Transverse colon (tissue), 4 donors: ENCODE results near the gene OSM. TPM values are rescaled to one million over a fixed set of nuclear protein-coding genes. Genes with fewer than 3 reads are reported as not detected.

Source experiments
- DNase-seq: peaks from one replicate; pipeline ENCODE4 v3.0.0-alpha.2; 2019
- H3K27ac ChIP-seq, 4 donors: fragments of 200-600 bp; sonication (generic); 2 replicates each; pipeline ENCODE4 v1.5.1; 2016 to 2018; ENCODE audit warnings: inconsistent platforms in 4 of 4
- H3K27me3 ChIP-seq: fragments of 200-600 bp; sonication (generic); 2 replicates; pipeline ENCODE4 v1.5.1; 2017; ENCODE audit warnings: inconsistent platforms
- H3K36me3 ChIP-seq, 4 donors: fragments of 200-600 bp; sonication (generic); 2 replicates each; pipeline ENCODE4 v1.5.1; 2017 to 2019; ENCODE audit warnings: inconsistent platforms in 4 of 4
- H3K4me1 ChIP-seq, 4 donors: fragments of 200-600 bp; sonication (generic); 2 replicates each; pipeline ENCODE4 v1.5.1; 2017 to 2020; ENCODE audit warnings: inconsistent platforms in 4 of 4
- H3K4me3 ChIP-seq, 4 donors: fragments of 200-600 bp; sonication (generic); 1 replicate in 1 of 4; 2 replicates in 3 of 4; pipeline versions ENCODE4 v1.5.1 to v1.6.1; 2017 to 2019; ENCODE audit warnings: inconsistent platforms in 4 of 4
- H3K9me3 ChIP-seq, 2 donors: fragments of 200-600 bp; sonication (generic); 2 replicates each; pipeline ENCODE4 v1.5.1; 2017 to 2019; ENCODE audit warnings: inconsistent platforms in 2 of 2
- EP300 ChIP-seq: sonication (generic); formaldehyde crosslinking; IDR thresholded peaks from one replicate; pipeline ENCODE4 v1.6.1; 2017; ENCODE audit warnings: antibody characterized with exemption, low read depth
- POLR2A ChIP-seq: fragments of 450-650 bp; IDR thresholded peaks from one replicate; pipeline ENCODE4 v1.6.1; 2016; ENCODE audit warnings: antibody characterized with exemption, mild to moderate bottlenecking, moderate library complexity
- POLR2AphosphoS5 ChIP-seq, 3 donors: sonication (generic); formaldehyde crosslinking; IDR thresholded peaks; one replicate each; pipeline ENCODE4 v1.6.1; 2016; ENCODE audit warnings: antibody characterized with exemption in 3 of 3
- WGBS, 2 donors: methylation state at CpG; one replicate each; pipeline ENCODE4 v1.1.5; 2018; ENCODE audit warnings: low coverage in 1 of 2; 5-methylcytosine and 5-hydroxymethylcytosine counted together
- in situ Hi-C, 4 donors: fragments of 200-750 bp; cut with MboI; loops; one replicate each; pipeline versions ENCODE4 v1.15.0 to v1.15.1; 2017; ENCODE audit warnings: low sequenced_read_pairs in 3 of 4, low pct_ligation_motif_present in 1 of 4, low pct_unique_long_range_greater_than_20kb in 1 of 4
- intact Hi-C: fragments of 100-400 bp; cut with DNase I; formaldehyde crosslinking; loops from one replicate; pipeline ENCODE4 v1.15.1; 2023; ENCODE audit warnings: low total_unique reads
- total RNA-seq, 4 donors: library from RNA; depleted of rRNA; stranded (reverse); fragments of >200 nt; gene quantifications; one replicate each; pipeline ENCODE4 v1.1.0, GENCODE V29; 2016
- TF ChIP-seq, protein P1 (sequence below), 5 experiments: fragments of 200-600 bp in 3 of 5; fragments of 450-650 bp in 2 of 5; sonication (generic) in 3 of 5; IDR thresholded peaks; 1 replicate in 2 of 5; 2 replicates in 3 of 5; pipeline ENCODE4 v1.5.1; 2016 to 2017; ENCODE audit warnings: antibody characterized with exemption in 5 of 5, inconsistent platforms in 3 of 5, mild to moderate bottlenecking in 2 of 5, moderate library complexity in 1 of 5

Gene OSM
- not detected for total RNA-seq

DNA sequence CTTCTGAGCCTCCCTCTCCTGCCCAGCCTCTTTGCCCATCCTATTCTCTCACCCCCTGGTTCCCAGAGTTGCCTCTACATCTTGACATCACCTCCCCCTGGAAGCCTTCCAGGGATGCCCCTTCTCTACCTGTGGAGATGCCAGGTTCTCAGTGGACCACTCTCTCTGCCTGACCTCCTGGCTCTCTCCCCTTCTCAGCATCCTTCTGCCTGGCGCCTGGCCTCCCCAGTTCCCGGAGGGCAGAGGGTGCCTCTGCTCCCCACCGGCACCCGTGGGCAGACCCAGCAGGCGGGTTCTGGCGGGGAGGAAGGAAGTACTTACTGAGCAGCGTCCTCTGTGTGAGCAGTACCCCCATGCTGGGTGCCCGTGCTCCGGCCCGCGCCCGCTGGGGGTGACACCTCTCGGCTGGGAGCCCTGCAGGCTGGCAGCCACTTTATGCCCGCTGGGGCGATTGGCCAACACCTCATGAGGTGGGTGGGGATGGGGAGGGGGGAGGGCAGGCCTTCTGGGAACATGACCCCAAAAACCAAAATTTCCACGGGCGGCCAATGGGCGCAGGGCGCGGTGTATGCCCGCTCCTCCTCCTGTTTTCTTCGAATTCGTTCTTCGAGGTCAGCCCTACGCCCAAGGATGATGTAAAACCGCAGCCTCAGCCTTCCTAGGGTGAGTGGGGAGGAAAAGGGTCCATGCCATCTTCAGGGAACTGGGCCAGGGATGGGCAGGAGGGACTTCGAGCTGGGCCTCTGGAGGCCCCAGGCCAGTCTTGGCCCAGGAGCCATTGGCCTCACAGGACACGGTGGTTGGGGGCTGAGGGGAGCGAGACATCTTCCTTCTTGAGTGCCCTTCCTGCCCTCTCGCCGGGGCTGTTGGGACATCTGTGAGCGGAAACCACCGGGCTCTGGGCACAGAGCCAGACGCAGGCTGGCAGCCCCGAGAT, at the start of gene OSM:
OSM (minus strand) TSS at position 407 of the 937 bp plus-strand sequence; CDS start at position 355, 52 bp downstream.
- Histone ChIP-seq H3K27ac (peak within 1 kb of the TSS; percentile 61 to 68 (median 66)), H3K4me1 (peaks cover 0 to 13% (median 0%) of the 10 kb centered on the region in 4 donors), H3K27me3 (no peaks in the 10 kb centered on the region), H3K9me3 (no peaks in the 10 kb centered on the region), H3K36me3 (no peaks in the 10 kb centered on the region), H3K4me3 (peak within 1 kb of the TSS in 3 of 4 donors; percentile 11 to 38 (median 22))
- in situ Hi-C loops (loop anchor here in 3 of 4 donors (10.0 kb wide), 3 partner anchors 118 to 162 kb away; partner anchors contain the start of genes RNF215 (in 1 of the 3) and SEC14L2 (in 1 of the 3)), intact Hi-C loops (loop anchor here (10.0 kb wide), 1 partner anchor 88 kb away; the partner anchor contains the start of genes CCDC157 and SF3A1)
- WGBS, 2 donors = 79% methylated on average over 32 of the region's 35 CpGs; no CpG with 5 or more reads in 1 of the 2 donors
- no peak for TF ChIP-seq POLR2AphosphoS5 (IDR thresholded peaks at IDR 0.05)
- TF ChIP-seq, protein P1, sequence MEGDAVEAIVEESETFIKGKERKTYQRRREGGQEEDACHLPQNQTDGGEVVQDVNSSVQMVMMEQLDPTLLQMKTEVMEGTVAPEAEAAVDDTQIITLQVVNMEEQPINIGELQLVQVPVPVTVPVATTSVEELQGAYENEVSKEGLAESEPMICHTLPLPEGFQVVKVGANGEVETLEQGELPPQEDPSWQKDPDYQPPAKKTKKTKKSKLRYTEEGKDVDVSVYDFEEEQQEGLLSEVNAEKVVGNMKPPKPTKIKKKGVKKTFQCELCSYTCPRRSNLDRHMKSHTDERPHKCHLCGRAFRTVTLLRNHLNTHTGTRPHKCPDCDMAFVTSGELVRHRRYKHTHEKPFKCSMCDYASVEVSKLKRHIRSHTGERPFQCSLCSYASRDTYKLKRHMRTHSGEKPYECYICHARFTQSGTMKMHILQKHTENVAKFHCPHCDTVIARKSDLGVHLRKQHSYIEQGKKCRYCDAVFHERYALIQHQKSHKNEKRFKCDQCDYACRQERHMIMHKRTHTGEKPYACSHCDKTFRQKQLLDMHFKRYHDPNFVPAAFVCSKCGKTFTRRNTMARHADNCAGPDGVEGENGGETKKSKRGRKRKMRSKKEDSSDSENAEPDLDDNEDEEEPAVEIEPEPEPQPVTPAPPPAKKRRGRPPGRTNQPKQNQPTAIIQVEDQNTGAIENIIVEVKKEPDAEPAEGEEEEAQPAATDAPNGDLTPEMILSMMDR (IDR thresholded peaks at IDR 0.05) = no peak
- TF ChIP-seq EP300 = no peak
- no peak for TF ChIP-seq POLR2A
- peak; percentile 74 for DNase-seq

DNA sequence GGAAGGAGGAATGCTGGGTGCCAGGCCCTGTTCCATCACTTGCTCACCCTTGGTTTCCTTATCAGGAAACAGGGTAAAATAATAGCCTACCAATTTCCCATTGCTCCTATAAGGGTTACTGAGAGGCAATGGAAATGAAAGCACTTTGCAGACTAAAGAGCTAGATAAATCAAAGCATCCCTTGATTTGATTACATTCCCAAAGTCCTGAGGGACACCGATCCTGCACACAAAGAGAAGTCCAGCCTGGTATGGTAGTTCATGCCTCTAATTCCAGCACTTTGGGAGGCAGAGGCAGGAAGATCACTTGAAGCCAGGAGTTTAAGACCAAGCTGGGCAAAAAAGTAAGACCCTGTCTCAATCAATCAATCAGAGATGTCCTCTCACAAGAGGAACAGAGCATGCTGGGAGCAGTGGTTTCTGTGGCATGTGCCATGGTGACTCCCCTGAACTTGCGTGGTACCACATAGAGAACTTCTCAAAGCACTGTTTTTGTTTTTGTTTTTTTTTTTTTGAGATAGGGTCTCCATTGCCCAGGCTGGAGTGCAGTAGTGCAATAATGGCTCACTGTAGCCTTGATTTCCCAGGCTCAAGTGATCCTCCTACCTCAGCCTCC, 49.4 kb upstream of the OSM start:
- Histone ChIP-seq H3K4me1 (peaks cover 31 to 88% (median 47%) of the 10 kb centered on the region in 4 donors), H3K27ac (peak overlapping the region in 1 of 4 donors; percentile 42), H3K9me3 (no peaks in the 10 kb centered on the region), H3K36me3 (no peaks in the 10 kb centered on the region), H3K4me3 (no peak overlapping the region), H3K27me3 (no peaks in the 10 kb centered on the region)
- intact Hi-C loops = no loop called here
- in situ Hi-C loops = no loop called here
- DNase-seq = no peak
- TF ChIP-seq, protein P1 (IDR thresholded peaks at IDR 0.05) = no peak
- 84 to 100% methylated on average over 1 to 2 of the region's 2 CpGs for WGBS, 2 donors

DNA sequence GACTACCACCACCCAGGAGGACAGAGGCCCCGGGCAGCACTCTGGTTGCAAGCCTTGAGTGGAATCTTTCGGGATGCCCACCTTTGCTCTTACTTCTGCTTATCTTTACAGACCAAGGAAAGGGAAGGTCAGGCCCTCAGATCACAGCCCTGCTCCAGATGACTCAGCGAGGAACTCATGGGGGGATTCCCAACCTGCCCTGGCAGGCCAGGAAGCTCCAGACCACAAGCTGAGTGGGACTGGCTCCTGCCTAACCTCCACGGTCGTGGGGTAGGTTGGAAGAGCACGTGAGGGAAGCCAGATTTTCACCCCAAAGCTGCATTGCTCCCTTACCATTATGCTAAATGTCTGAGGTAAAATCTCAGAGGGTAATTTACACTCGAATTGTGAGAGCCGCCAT, 48.3 kb upstream of the OSM start:
- Histone ChIP-seq H3K4me1 (peaks cover 43 to 92% (median 58%) of the 10 kb centered on the region in 4 donors), H3K27ac (peak overlapping the region in 1 of 4 donors; percentile 53), H3K4me3 (no peak overlapping the region), H3K9me3 (no peaks in the 10 kb centered on the region), H3K27me3 (no peaks in the 10 kb centered on the region), H3K36me3 (no peaks in the 10 kb centered on the region)
- DNase-seq = no peak
- intact Hi-C loops (no loop called here), in situ Hi-C loops (no loop called here)
- TF ChIP-seq, protein P1 (IDR thresholded peaks at IDR 0.05) = no peak
- TF ChIP-seq POLR2A (no peak), EP300 (no peak), POLR2AphosphoS5 (IDR thresholded peaks at IDR 0.05) (no peak)
- 65 to 87% methylated on average over 4 to 8 of the region's 8 CpGs for WGBS, 2 donors
